Skeletal muscle tissue (tissue), 4 donors: ENCODE results near the gene PARL. TPM values are rescaled to one million over a fixed set of nuclear protein-coding genes. Genes with fewer than 3 reads are reported as not detected.

Experiments
- H3K27ac ChIP-seq: one replicate; pipeline ENCODE4 v1.7.0; 2013; ENCODE audit warnings: mild to moderate bottlenecking, low read depth, low read length, inconsistent platforms
- H3K27me3 ChIP-seq, 3 donors: one replicate each; pipeline ENCODE4 v1.7.0; 2013; ENCODE audit warnings: low read length in 3 of 3; ENCODE audit not compliant: control insufficient read depth in 3 of 3, insufficient read depth in 3 of 3
- H3K36me3 ChIP-seq, 3 donors: one replicate each; pipeline ENCODE4 v1.7.0; 2013; ENCODE audit warnings: low read length in 3 of 3; ENCODE audit not compliant: control insufficient read depth in 3 of 3, insufficient read depth in 3 of 3
- H3K4me1 ChIP-seq, 3 donors: one replicate each; pipeline ENCODE4 v1.7.0; 2013; ENCODE audit warnings: low read length in 3 of 3, mild to moderate bottlenecking in 3 of 3; ENCODE audit not compliant: control insufficient read depth in 3 of 3, insufficient read depth in 3 of 3
- H3K4me3 ChIP-seq, 3 donors: one replicate each; pipeline ENCODE4 v1.7.0; 2013; ENCODE audit warnings: low read length in 3 of 3
- H3K9ac ChIP-seq, 3 donors: one replicate each; pipeline ENCODE4 v1.7.0; 2013; ENCODE audit warnings: low read length in 3 of 3, mild to moderate bottlenecking in 3 of 3, moderate library complexity in 2 of 3, low read depth in 1 of 3
- H3K9me3 ChIP-seq, 3 donors: one replicate each; pipeline ENCODE4 v1.7.0; 2013; ENCODE audit warnings: low read length in 3 of 3; ENCODE audit not compliant: control insufficient read depth in 3 of 3
- total RNA-seq: library from RNA; depleted of rRNA; stranded (reverse); fragments of >200 nt; gene quantifications from one replicate; pipeline ENCODE4 v1.2.3, GENCODE V29; 2014
- donor health status: Osteomylitis.

The PARL gene
- total RNA-seq, 1 donor from 2014 or later: 35.0 TPM

- peaks cover 26 to 27% (median 27%) of the 10 kb centered on the region in 3 donors for H3K36me3 ChIP-seq
- no peaks in the 10 kb centered on the region for H3K9me3 ChIP-seq
- H3K4me1 ChIP-seq: no peaks in the 10 kb centered on the region
- no peak overlapping the region for H3K4me3 ChIP-seq
- no peak overlapping the region for H3K9ac ChIP-seq
- no peaks in the 10 kb centered on the region for H3K27me3 ChIP-seq
- no peak overlapping the region for H3K27ac ChIP-seq
Measured at GRCh38 chr3:183918178-183918577, 33.5 kb upstream of the PARL start.

- Histone ChIP-seq H3K9ac (no peak overlapping the region), H3K27ac (no peak overlapping the region), H3K36me3 (peaks cover 23 to 25% (median 23%) of the 10 kb centered on the region in 3 donors), H3K4me3 (no peak overlapping the region), H3K9me3 (no peaks in the 10 kb centered on the region), H3K4me1 (no peaks in the 10 kb centered on the region), H3K27me3 (no peaks in the 10 kb centered on the region)
Measured at GRCh38 chr3:183917776-183918175, 33.1 kb upstream of the PARL start.

- Histone ChIP-seq H3K4me1 (no peaks in the 10 kb centered on the region), H3K27me3 (no peaks in the 10 kb centered on the region), H3K9me3 (no peaks in the 10 kb centered on the region), H3K27ac (no peak overlapping the region), H3K36me3 (peaks cover 4 to 5% (median 4%) of the 10 kb centered on the region in 3 donors), H3K9ac (no peak overlapping the region), H3K4me3 (no peak overlapping the region)
Measured at GRCh38 chr3:183914856-183915255, 30.2 kb upstream of the PARL start.

- no peak overlapping the region for H3K9ac ChIP-seq
- no peak overlapping the region for H3K4me3 ChIP-seq
- H3K36me3 ChIP-seq: no peaks in the 10 kb centered on the region
- no peak overlapping the region for H3K27ac ChIP-seq
- peaks cover 0 to 4% (median 0%) of the 10 kb centered on the region in 3 donors for H3K27me3 ChIP-seq
- no peaks in the 10 kb centered on the region for H3K4me1 ChIP-seq
- H3K9me3 ChIP-seq: no peaks in the 10 kb centered on the region
Measured at GRCh38 chr3:183913580-183913920, 28.9 kb upstream of the PARL start.

GRCh38 chr3:183912895-183913579, 28.4 kb upstream of the PARL start:
- Histone ChIP-seq H3K36me3 (no peaks in the 10 kb centered on the region), H3K4me1 (no peaks in the 10 kb centered on the region), H3K27me3 (peaks cover 0 to 4% (median 0%) of the 10 kb centered on the region in 3 donors), H3K9me3 (no peaks in the 10 kb centered on the region), H3K4me3 (no peak overlapping the region), H3K27ac (no peak overlapping the region), H3K9ac (no peak overlapping the region)

- Histone ChIP-seq H3K9me3 (no peaks in the 10 kb centered on the region), H3K36me3 (no peaks in the 10 kb centered on the region), H3K27me3 (peaks cover 0 to 4% (median 0%) of the 10 kb centered on the region in 3 donors), H3K27ac (no peak overlapping the region), H3K4me1 (no peaks in the 10 kb centered on the region), H3K9ac (no peak overlapping the region), H3K4me3 (no peak overlapping the region)
Measured at GRCh38 chr3:183911763-183912506, 27.3 kb upstream of the PARL start.

- H3K36me3 ChIP-seq: no peaks in the 10 kb centered on the region
- no peak overlapping the region for H3K27ac ChIP-seq
- H3K9me3 ChIP-seq: no peaks in the 10 kb centered on the region
- no peak overlapping the region for H3K9ac ChIP-seq
- peaks cover 0 to 4% (median 0%) of the 10 kb centered on the region in 3 donors for H3K27me3 ChIP-seq
- H3K4me3 ChIP-seq: no peak overlapping the region
- no peaks in the 10 kb centered on the region for H3K4me1 ChIP-seq
Measured at GRCh38 chr3:183911087-183911486, 26.4 kb upstream of the PARL start.

- peaks cover 0 to 4% (median 2%) of the 10 kb centered on the region in 3 donors for H3K27me3 ChIP-seq
- no peaks in the 10 kb centered on the region for H3K36me3 ChIP-seq
- no peak overlapping the region for H3K9ac ChIP-seq
- H3K9me3 ChIP-seq: no peaks in the 10 kb centered on the region
- H3K27ac ChIP-seq: no peak overlapping the region
- no peak overlapping the region for H3K4me3 ChIP-seq
- no peaks in the 10 kb centered on the region for H3K4me1 ChIP-seq
Measured at GRCh38 chr3:183909030-183909600, 24.4 kb upstream of the PARL start.

GRCh38 chr3:183907911-183908331, 23.2 kb upstream of the PARL start:
- Histone ChIP-seq H3K9ac (no peak overlapping the region), H3K36me3 (no peaks in the 10 kb centered on the region), H3K4me1 (no peaks in the 10 kb centered on the region), H3K27me3 (peaks cover 0 to 8% (median 4%) of the 10 kb centered on the region in 3 donors), H3K4me3 (no peak overlapping the region), H3K9me3 (no peaks in the 10 kb centered on the region), H3K27ac (no peak overlapping the region)

GRCh38 chr3:183907176-183907575, 22.5 kb upstream of the PARL start:
- H3K27ac ChIP-seq: no peak overlapping the region
- H3K27me3 ChIP-seq: peaks cover 0 to 8% (median 4%) of the 10 kb centered on the region in 3 donors
- no peak overlapping the region for H3K4me3 ChIP-seq
- H3K9ac ChIP-seq: no peak overlapping the region
- no peaks in the 10 kb centered on the region for H3K9me3 ChIP-seq
- no peaks in the 10 kb centered on the region for H3K36me3 ChIP-seq
- no peaks in the 10 kb centered on the region for H3K4me1 ChIP-seq
